GM21825 (cell line): Measurements from ENCODE around the gene BAZ2B.

ENCODE experiments used
- ATAC-seq: cut with Tn5 transposase; IDR thresholded peaks from one replicate; pipeline ENCODE4 v1.9.1; 2021; ENCODE audit warnings: mild to moderate bottlenecking, moderate library complexity; ENCODE audit not compliant: unreplicated experiment

BAZ2B gene

DNA sequence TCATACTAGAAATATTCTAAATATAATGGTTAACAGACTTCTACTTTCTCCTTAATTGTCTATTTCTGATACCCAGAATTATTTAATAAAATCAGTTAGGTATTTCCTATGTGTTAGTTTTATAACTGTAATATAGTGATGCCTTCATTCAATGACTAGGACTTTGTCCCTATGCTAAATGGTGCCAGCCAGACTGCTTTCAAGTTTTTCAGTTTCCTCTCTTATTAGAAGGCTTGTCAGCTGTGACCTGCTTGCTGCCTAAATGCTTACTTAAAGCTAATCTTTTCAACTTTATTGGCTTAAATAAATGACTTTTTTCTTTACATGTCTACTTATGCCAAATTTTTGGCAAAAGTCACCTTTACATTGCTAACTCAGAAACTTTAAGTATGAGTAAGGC lies 30.7 kb downstream of the BAZ2B start:
- ATAC-seq = no peak

DNA sequence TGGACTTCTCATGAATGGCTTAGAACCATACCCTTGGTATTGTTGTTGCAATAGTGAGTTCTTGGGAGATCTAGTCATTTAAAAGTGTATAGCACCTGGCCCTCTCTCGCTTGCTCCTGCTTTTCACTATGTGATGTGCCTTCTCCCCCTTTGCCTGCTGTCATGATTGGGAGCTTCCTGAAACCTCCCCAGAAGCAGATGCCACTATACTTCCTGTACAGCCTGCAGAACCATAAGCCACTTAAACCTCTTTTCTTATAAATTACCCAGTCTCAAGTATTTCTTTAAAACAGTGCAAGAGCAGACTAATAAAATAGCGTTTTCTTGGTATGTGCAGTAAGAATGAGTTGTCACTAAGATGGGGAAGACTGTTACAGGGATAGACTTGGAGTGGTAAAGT lies 31.6 kb downstream of the BAZ2B start:
- ATAC-seq = no peak

DNA sequence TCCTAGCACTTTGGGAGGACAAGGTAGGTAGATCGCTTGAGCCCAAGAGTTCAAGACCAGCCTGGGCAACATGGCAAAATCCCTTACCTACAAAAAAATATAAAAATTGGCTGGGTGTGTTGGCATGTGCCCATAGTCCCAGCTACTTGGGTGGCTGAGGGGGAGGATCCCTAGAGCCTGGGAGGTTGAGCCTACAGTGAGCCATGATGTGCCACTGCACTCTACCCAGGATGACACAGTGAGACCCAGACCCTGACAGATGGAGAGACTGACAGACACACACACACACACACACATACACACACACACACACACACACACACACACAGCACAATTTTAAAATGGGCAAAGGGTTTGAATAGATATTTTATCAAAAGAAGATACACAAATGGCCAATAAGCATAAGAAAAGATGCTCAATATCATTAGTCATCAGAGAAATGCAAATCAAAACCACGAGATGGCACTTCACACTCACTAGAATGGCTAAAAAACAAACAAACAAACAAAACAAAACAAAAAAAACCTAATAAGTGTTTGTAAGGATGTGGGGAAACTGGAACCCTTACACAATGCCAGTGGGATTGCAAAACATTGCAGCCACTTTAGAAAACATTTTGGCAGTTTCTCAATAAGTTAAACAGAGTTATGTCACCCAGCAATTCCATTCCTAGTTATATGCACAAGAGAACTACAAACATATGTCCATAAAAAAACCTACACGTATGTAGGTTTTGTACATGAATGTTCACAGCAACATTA lies 42.3 kb downstream of the BAZ2B start:
- no peak for ATAC-seq

GRCh38 chr2:159573294-159573693 lies 43.1 kb downstream of the BAZ2B start:
- no peak for ATAC-seq

GRCh38 chr2:159572459-159572858 lies 43.9 kb downstream of the BAZ2B start:
- no peak for ATAC-seq

GRCh38 chr2:159571540-159572260 lies 44.6 kb downstream of the BAZ2B start:
- no peak for ATAC-seq

- no peak for ATAC-seq
These were observed 52.3 kb downstream of the BAZ2B start for GRCh38 chr2:159564081-159564480.

- no peak for ATAC-seq
These were observed 54.1 kb downstream of the BAZ2B start for GRCh38 chr2:159562248-159562647.

DNA sequence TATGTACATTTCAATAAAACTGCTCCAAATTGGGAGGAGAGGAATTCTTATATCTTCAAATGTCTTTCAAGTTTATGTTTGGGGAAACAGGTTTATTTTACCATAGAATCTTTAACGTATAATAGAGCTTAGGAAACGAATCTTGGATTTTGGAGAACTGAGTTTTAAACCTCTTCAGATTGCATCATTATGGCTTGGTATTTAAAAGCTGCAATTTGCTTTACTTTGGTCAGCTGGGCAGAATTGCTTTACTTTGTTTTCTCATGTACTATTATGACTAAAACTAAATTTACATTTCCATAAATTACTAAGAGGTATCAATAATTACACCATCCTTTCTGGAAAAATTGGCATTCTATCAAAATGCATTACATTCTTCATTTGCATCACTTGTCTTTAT lies 54.6 kb downstream of the BAZ2B start:
- ATAC-seq = no peak

DNA sequence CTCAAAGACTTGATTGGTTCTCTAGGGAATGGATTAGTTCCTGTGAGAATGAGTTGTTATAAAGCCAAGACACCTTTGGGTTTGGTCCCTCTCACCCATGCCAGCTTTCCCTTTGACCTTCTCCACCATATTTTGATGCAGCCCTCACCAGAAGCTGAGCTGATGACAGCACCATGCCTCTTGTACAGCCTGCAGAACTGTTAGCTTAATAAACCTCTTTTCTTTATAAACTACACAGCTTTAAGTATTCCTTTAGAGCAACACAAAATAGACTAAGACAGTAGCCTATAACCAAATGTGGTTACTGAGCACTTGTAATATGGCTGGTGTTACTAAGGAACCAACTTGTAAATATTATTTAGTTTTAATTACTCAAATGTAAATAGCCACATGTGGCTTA lies 55.1 kb downstream of the BAZ2B start:
- no peak for ATAC-seq

DNA sequence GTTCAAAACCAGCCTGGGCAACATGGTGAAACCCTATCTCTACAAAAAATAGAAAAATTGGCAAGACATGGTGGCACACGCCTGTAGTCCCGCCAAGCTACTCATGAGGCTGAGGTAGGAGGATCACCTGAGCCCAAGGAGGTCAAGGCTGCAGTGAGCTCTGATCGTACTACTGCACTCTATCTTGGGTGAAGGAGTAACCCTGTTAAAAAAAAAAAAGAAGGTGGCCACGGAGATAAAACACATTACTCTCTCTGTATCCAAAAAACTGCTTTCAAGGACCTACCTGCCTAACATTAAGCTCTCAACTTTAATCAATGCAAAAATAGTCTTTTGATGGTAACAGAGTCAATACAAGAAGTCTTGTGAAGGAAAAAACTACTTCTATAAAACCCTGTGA lies 57.3 kb downstream of the BAZ2B start:
- no peak for ATAC-seq

DNA sequence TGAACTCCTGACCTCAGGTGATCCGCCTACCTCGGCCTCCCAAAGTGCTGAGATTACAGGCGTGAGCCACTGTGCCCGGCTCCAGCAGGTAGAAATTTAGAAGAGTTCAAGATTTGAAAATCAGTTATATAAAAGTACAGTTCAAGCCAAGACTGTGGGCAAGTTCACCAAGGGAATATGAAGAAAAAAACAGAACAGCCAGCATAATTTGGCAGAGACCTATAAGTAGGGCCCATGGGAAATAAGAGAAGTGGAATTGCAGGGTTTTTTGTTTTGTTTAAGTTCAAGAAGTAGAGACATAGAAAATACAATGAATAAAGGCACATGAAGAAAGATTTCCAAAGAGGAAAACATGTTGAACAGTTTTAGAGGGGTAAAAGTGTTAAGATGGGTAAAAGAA lies 57.9 kb downstream of the BAZ2B start:
- no peak for ATAC-seq

DNA sequence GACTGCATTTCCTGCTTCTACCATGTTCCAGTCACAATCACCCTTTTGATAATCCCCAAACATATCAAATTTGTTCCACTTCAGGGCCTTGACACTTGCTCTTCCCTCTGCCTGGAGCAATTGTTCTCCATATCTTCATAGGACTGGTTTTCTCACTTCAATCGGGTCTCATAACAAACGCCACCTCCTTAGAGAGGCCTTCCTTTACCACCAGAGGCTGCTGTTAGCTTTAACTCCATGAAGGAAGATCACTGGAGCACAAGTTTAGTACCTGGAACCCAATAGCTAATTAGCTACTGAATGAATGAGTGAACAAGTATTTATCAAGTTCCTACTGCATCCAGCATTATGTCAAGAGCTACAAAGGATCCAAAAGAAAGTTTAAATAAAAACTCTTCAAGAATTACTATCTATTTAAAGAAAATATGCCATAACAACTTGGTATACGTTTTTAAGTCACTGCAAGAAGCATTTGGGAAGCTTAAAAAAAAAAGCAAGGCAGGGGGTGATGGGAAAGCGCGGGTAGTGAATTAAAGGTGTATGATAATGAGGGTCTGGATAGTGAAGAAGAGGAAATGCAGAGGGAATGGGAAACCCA lies 58.8 kb downstream of the BAZ2B start:
- no peak for ATAC-seq

- no peak for ATAC-seq
These were observed 60.5 kb downstream of the BAZ2B start for GRCh38 chr2:159555651-159556392.

GRCh38 chr2:159553727-159554126 lies 62.6 kb downstream of the BAZ2B start:
- no peak for ATAC-seq

GRCh38 chr2:159551806-159552205 lies 64.5 kb downstream of the BAZ2B start:
- ATAC-seq = no peak

- ATAC-seq = no peak
These were observed 66.1 kb downstream of the BAZ2B start for GRCh38 chr2:159550231-159550630.

GRCh38 chr2:159549234-159549633 lies 67.1 kb downstream of the BAZ2B start:
- no peak for ATAC-seq

GRCh38 chr2:159546716-159547430 lies 69.5 kb downstream of the BAZ2B start:
- ATAC-seq = no peak

GRCh38 chr2:159546039-159546438 lies 70.3 kb downstream of the BAZ2B start:
- ATAC-seq = no peak

DNA sequence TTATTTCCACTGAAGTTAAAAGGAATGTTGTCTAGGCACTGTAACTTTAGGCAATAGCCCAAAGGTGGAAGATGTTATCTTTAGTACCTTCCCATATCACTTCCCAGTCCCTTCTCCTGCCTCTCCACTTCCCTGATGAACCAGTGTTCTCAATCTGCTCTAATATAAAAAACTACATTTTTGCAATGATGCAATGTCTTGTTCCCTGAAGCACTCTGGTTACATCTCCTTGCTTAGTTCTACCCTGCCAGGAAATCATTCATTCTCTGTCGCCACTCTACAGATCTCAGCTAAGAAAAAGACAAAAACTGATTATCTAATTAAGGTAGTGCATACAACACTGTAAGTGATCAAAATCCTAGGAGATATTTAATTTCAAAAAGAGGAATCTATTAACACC lies 71.3 kb downstream of the BAZ2B start:
- no peak for ATAC-seq
